T-cell (primary cell): ENCODE results near the gene C16orf54. TPM values are rescaled to one million over a fixed set of nuclear protein-coding genes. Genes with fewer than 3 reads are reported as not detected.
A peak's percentile ranks its signal among the peaks of the same experiment; 100 is the strongest.
"Not testable (repeated sequence)": the region's sequence is repeated elsewhere in the genome, so short reads cannot be mapped to it uniquely, and the experiment has no call there.

Source experiments
- ATAC-seq, 4 experiments: fragments of 200-7000 bp in 3 of 4; fragments of 150-1000 bp in 1 of 4; cut with Tn5 transposase; replicated peaks in 1 of 4; 1 replicate in 3 of 4; 2 replicates in 1 of 4; pipeline ENCODE4 v1.10.0; 2021; ENCODE audit warnings: moderate library complexity in 3 of 4, mild to moderate bottlenecking in 2 of 4, moderate number of reproducible peaks in 1 of 4
- CTCF ChIA-PET, 2 donors: fragments of 300-600 bp; sonication (Branson Sonifier 250); formaldehyde crosslinking; loops; one replicate each; lab custom pipeline; 2022; ENCODE audit warnings: antibody characterized with exemption in 2 of 2; lab: Charles Lee
- POLR2A ChIA-PET, 2 donors: fragments of 300-600 bp; sonication (Branson Sonifier 250); formaldehyde crosslinking; loops; one replicate each; lab custom pipeline; 2022; ENCODE audit warnings: antibody characterized with exemption in 2 of 2; lab: Charles Lee
- DNase-seq, 35 experiments: peaks; one replicate each; pipeline versions ENCODE4 v3.0.0 to v3.0.0-alpha.2; 2013 to 2023
- H3K27ac ChIP-seq: one replicate; pipeline ENCODE4 v1.5.1; 2013; ENCODE audit warnings: low read length
- H3K27me3 ChIP-seq, 2 experiments: replicated peaks in 1 of 2; 1 replicate in 1 of 2; 2 replicates in 1 of 2; pipeline versions ENCODE4 v1.6.1 to v1.7.0; 2013; ENCODE audit warnings: low read length in 1 of 2, mixed read lengths in 1 of 2; ENCODE audit not compliant: control insufficient read depth in 2 of 2, insufficient read depth in 2 of 2; ENCODE audit errors: extremely low read depth in 1 of 2
- H3K36me3 ChIP-seq, 2 donors: 1 replicate in 1 of 2; 2 replicates in 1 of 2; pipeline versions ENCODE4 v1.6.1 to v1.7.0; 2013; ENCODE audit warnings: low read length in 1 of 2; ENCODE audit not compliant: control insufficient read depth in 2 of 2, insufficient read depth in 1 of 2; ENCODE audit errors: extremely low read depth in 1 of 2
- H3K4me1 ChIP-seq, 2 experiments: 1 replicate in 1 of 2; 2 replicates in 1 of 2; pipeline versions ENCODE4 v1.6.1 to v1.7.0; 2013; ENCODE audit warnings: low read length in 2 of 2, mixed read lengths in 1 of 2; ENCODE audit not compliant: insufficient read depth in 2 of 2, control insufficient read depth in 1 of 2; ENCODE audit errors: extremely low read depth in 1 of 2
- H3K4me3 ChIP-seq, 2 donors: 1 replicate in 1 of 2; 2 replicates in 1 of 2; pipeline versions ENCODE4 v1.5.1 to v1.7.0; 2013; ENCODE audit warnings: mild to moderate bottlenecking in 2 of 2, low read length in 1 of 2, moderate library complexity in 1 of 2; ENCODE audit not compliant: control insufficient read depth in 1 of 2; ENCODE audit errors: extremely low read depth in 1 of 2
- H3K9me3 ChIP-seq: 2 replicates; pipeline ENCODE4 v1.7.0; 2013
- H3K27ac Mint-ChIP-seq, 2 donors: one replicate each; pipeline ENCODE4 v1.8.0; 2020 to 2021; ENCODE audit warnings: mild to moderate bottlenecking in 2 of 2, mixed read lengths in 2 of 2
- H3K27me3 Mint-ChIP-seq, 2 donors: one replicate each; pipeline ENCODE4 v1.8.0; 2021 to 2022; ENCODE audit warnings: mixed read lengths in 2 of 2
- H3K36me3 Mint-ChIP-seq: one replicate; pipeline ENCODE4 v1.8.0; 2021; ENCODE audit warnings: mixed read lengths
- H3K4me1 Mint-ChIP-seq, 3 donors: one replicate each; pipeline ENCODE4 v1.8.0; 2020 to 2022; ENCODE audit warnings: mixed read lengths in 3 of 3, mild to moderate bottlenecking in 1 of 3
- H3K4me3 Mint-ChIP-seq, 3 donors: one replicate each; pipeline ENCODE4 v1.8.0; 2020 to 2022; ENCODE audit warnings: mild to moderate bottlenecking in 3 of 3, mixed read lengths in 3 of 3, moderate library complexity in 3 of 3
- H3K9me3 Mint-ChIP-seq, 3 donors: one replicate each; pipeline ENCODE4 v1.8.0; 2020 to 2022; ENCODE audit warnings: mixed read lengths in 3 of 3
- WGBS: methylation state at CpG from one replicate; pipeline ENCODE4 v1.1.5; 2013; ENCODE audit warnings: missing lambda C conversion rate; ENCODE audit not compliant: insufficient coverage; 5-methylcytosine and 5-hydroxymethylcytosine counted together
- total RNA-seq, 35 experiments: library from RNA in 6 of 35; stranded (reverse) in 6 of 35; fragments of 120-200 nt in 1 of 35; gene quantifications; one replicate each; pipeline versions ENCODE4 v1.2.1 to v1.2.4 and lab custom pipeline; 2013 to 2026

The C16orf54 gene, protein sequence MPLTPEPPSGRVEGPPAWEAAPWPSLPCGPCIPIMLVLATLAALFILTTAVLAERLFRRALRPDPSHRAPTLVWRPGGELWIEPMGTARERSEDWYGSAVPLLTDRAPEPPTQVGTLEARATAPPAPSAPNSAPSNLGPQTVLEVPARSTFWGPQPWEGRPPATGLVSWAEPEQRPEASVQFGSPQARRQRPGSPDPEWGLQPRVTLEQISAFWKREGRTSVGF
- 100 to 1,000 TPM; 122 to 194 (median 142) TPM for total RNA-seq
- total RNA-seq (2013) = 172 TPM
- total RNA-seq (lab: John Stamatoyannopoulos, UW) = 9.4 to 753 (median 221) reads per million in 29 experiments

DNA sequence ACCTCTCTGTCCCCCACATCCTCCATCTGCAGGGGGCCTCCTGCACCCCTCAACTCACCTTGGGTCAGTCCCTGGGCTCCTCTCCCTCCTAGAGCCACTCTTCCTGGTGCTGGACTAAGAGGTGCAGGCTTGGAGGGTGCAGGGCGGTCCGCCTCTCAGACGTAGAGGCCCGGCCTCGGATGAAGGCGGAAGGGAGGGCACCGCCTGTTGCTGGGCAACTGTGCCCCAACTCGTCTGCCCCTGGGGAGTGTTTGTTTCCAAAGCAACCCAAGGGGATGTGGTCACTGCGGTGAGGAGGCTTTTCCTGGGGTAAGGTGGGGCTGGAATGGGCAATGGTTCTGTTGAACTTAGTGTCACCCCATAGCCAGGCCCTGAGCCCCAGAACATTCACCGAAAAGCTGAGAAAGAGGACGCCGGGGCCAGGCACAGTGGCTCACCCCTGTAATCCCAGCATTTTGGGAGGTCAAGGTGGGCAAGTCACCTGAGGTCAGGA is at the start of gene C16orf54:
Gene C16orf54 (minus strand): TSS at position 138 of the 493 bp plus-strand sequence. CDS start 1,039 bp downstream, outside the sequence.
- Mint-ChIP-seq H3K4me1 (peaks cover 64 to 70% (median 65%) of the 10 kb centered on the region in 3 donors), H3K4me3 (peak within 1 kb of the TSS; percentile 98 to 99 (median 98)), H3K36me3 (peaks cover 52% of the 10 kb centered on the region), H3K9me3 (no peaks in the 10 kb centered on the region), H3K27ac (peak within 1 kb of the TSS; percentile 98 to 99), H3K27me3 (peaks cover 0 to 2% of the 10 kb centered on the region in 2 donors)
- POLR2A ChIA-PET = interaction anchor here (0.6 to 1.0 kb wide), 7 partner anchors 8 to 70 kb away, joined by 3 to 12 read pairs (median 4); partner anchors contain the start of genes KIF22 (in 1 of the 2) and PAGR1 (in 1 of the 2)
- ATAC-seq (peak; percentile 83 to 89 (median 86)), DNase-seq (peak; percentile 86 to 97 (median 94))
- H3K4me3 ChIP-seq = peak within 1 kb of the TSS; percentile 80 to 94
- CTCF ChIA-PET = interaction anchor here (0.6 to 3.3 kb wide), 4 partner anchors 44 to 70 kb away, joined by 3 to 15 read pairs (median 10); partner anchors contain the start of genes KIF22 (in 1 of the 2) and PAGR1 (in 1 of the 2)
- H3K36me3 ChIP-seq = peaks cover 12 to 44% of the 10 kb centered on the region in 2 donors
- no peaks in the 10 kb centered on the region for H3K9me3 ChIP-seq
- 0% methylated on average over 9 of the region's 12 CpGs for WGBS
- H3K4me1 ChIP-seq = peaks cover 44 to 74% of the 10 kb centered on the region in 2 experiments
- H3K27ac ChIP-seq = peak within 1 kb of the TSS; percentile 98
- no peaks in the 10 kb centered on the region for H3K27me3 ChIP-seq

DNA sequence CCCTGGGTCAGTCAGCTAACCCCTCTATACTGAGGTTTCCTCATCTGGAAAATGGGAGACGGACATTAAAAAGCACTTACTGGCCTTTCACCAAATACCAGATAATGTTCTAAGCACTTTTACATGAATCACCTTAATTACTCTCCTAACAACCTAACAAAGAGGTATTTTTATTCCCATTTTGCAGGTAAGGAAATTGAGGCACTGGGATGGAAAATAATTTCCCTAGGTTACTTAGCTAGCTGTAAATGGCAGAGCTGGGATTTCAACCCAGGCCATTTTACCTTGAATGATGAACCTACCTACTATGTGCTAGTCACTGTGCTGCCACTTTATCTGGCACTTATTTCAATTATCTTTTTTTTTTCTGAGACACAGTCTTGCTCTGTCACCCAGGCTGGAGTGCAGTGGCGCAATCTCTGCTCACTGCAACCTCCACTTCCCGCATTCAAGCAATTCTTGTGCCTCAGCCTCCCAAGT is 48.5 kb upstream of the C16orf54 start:
- CTCF ChIA-PET = interaction anchor here in 1 of 2 donors (0.7 kb wide), 1 partner anchor 82 kb away, joined by 3 read pairs; no protein-coding TSS in a partner anchor
- Mint-ChIP-seq H3K36me3 (peaks cover 33% of the 10 kb centered on the region), H3K4me3 (no peak overlapping the region)

DNA sequence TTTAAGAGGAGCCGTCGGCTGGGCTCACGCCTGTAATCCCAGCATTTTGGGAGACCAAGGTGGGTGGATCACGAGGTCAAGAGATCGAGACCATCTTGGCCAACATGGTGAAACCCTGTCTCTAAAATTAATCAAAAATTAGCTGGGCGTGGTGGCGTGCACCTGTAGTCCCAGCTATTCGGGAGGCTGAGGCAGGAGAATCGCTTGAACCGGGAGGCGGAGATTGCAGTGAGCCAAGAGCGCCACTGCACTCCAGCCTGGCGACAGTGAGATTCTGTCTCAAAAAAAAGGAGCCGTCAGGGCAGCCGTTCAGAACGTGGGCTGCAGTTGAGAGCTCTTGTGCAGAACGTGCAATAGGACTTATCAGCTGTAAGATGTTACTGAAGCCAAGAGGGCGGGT is 47.4 kb upstream of the C16orf54 start:
- H3K9me3 ChIP-seq, ATAC-seq, H3K27me3 Mint-ChIP-seq, H3K27ac ChIP-seq, H3K4me3 ChIP-seq, H3K27ac Mint-ChIP-seq, DNase-seq, H3K27me3 ChIP-seq, CTCF ChIA-PET, H3K9me3 Mint-ChIP-seq: not testable (repeated sequence)
- peaks cover 41 to 48% (median 47%) of the 10 kb centered on the region in 3 donors for H3K4me1 Mint-ChIP-seq
- peaks cover 5 to 18% of the 10 kb centered on the region in 2 donors for H3K36me3 ChIP-seq
- peaks cover 13 to 36% of the 10 kb centered on the region in 2 experiments for H3K4me1 ChIP-seq
- peak overlapping the region in 1 of 3 donors; percentile 93 for H3K4me3 Mint-ChIP-seq
- POLR2A ChIA-PET = interaction anchor here in 1 of 2 donors (0.7 kb wide), 1 partner anchor 38 kb away, joined by 3 read pairs; no protein-coding TSS in a partner anchor
- 96% methylated on average over 15 of the region's 18 CpGs for WGBS
- peaks cover 25% of the 10 kb centered on the region for H3K36me3 Mint-ChIP-seq

More for the DNA sequence above, 48.5 kb upstream of the C16orf54 start:
- ATAC-seq (no peak), DNase-seq (no peak)
- H3K4me1 Mint-ChIP-seq = peaks cover 39 to 47% (median 44%) of the 10 kb centered on the region in 3 donors
- Histone ChIP-seq H3K4me1 (peaks cover 13 to 36% of the 10 kb centered on the region in 2 experiments), H3K36me3 (peaks cover 5 to 29% of the 10 kb centered on the region in 2 donors), H3K9me3 (no peaks in the 10 kb centered on the region), H3K4me3 (no peak overlapping the region), H3K27ac (no peak overlapping the region), H3K27me3 (no peaks in the 10 kb centered on the region)
- 100% methylated on average over 2 of the region's 3 CpGs for WGBS
- H3K27me3 Mint-ChIP-seq = no peaks in the 10 kb centered on the region
- H3K9me3 Mint-ChIP-seq = no peaks in the 10 kb centered on the region
- no peak overlapping the region for H3K27ac Mint-ChIP-seq
- POLR2A ChIA-PET = interaction anchor here (0.6 to 0.7 kb wide), 2 partner anchors 13 to 147 kb away, joined by 3 read pairs; no protein-coding TSS in a partner anchor

DNA sequence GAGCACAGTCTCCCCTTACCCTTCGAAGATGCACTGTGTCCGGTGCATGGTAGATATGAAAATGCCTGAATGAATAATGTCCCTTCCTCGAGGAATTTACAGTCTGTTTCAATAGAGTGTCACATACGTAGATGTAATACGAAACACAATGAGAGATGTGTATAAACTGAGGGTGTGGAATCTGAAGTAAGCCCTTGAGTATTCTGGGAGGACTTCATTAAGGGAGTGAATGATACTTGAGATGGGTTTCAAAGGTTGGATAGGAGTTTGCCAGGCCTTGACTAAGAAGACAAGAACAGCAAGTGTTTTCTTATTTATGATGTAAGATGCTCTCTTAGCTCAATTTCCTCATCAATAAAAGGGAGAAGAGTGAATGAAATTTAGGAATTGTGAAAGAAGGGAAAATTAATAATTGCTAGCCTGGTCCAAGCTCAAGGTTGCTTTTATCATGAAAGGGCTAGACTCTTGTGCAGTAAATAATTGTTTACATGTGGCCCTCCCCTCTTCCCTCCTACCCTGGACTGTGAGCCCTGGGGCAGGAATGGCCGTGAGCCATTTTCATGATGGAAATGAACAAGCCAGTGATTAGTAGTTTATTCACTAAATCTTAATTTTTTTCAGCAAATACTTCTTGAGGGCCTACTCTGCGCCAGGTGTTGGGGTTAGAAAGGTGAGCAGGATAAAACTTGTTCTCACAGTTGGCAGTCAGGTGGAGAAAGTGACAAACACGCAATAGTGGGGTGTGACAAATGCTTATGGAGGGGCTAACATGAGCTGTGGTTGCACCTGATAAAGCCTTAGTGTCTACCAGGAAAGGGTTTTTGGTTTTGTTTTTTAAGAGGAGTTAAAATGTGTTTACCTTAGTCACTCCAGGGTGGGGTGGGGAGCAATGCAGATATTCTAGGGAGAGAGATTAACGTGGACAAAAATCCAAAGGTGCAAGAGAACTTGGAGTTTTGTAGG is 46.3 kb upstream of the C16orf54 start:
- H3K27me3 Mint-ChIP-seq = no peaks in the 10 kb centered on the region
- no peak for DNase-seq
- Histone ChIP-seq H3K4me1 (peaks cover 13 to 36% of the 10 kb centered on the region in 2 experiments), H3K4me3 (peak overlapping the region; percentile 84 to 94), H3K36me3 (peaks cover 5 to 9% of the 10 kb centered on the region in 2 donors), H3K27ac (peak overlapping the region; percentile 69), H3K27me3 (no peaks in the 10 kb centered on the region), H3K9me3 (no peaks in the 10 kb centered on the region)
- CTCF ChIA-PET = interaction anchor here (0.5 to 1.5 kb wide), 5 partner anchors 10 to 101 kb away, joined by 3 to 5 read pairs (median 4); partner anchors contain the start of gene PAGR1 (in 1 of the 2)
- H3K27ac Mint-ChIP-seq = peak overlapping the region; percentile 98 to 99
- no peaks in the 10 kb centered on the region for H3K9me3 Mint-ChIP-seq
- H3K36me3 Mint-ChIP-seq = peaks cover 17% of the 10 kb centered on the region
- H3K4me1 Mint-ChIP-seq = peaks cover 44 to 48% (median 47%) of the 10 kb centered on the region in 3 donors
- POLR2A ChIA-PET = interaction anchor here in 1 of 2 donors (0.7 kb wide), 1 partner anchor 11 kb away, joined by 3 read pairs; no protein-coding TSS in a partner anchor
- H3K4me3 Mint-ChIP-seq = peak overlapping the region; percentile 93 to 98 (median 98)
- WGBS = 38% methylated on average over 3 of the region's 9 CpGs
- ATAC-seq = no peak

DNA sequence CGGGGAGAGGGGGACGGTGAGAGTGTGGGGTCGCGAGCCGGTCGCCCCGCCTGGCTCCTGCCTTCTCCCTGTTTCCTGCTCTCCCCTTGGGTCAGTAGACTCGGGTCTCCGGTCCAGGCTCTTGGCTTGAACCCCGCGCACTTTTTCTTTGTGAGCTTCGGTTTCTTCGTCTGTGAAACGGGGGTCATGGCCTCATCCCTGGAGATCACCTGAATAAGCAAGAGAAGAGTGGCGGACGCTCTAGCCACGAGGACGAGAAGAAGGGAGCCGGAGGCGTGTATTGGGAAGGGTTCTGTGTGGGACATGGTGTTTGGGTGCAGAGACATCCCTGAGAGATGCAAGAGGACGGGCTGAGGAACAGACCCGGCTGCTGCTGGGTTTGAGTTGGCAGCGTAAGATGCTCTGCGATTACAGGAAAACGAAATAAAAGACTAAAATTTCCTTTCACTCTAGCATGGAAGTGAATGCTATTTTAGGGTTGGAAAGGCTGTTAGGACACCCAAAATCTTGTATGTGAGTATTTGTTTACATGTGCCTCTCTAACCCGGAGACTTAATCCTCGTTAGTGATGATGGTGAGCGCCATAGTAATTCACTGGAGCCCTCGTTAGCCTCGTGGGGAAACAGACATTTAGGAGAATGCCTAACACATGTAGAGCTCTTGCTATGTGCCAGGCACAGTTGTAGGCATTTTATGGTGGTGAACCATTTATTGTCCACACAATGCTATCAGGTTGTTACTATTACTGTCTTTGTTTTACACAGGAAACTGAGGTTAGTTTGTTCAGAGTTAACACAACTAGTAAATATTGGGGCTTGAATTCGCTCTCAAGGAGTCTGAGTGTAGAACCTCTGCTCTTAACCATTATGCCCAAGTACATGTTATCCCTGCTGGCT is 45.4 kb upstream of the C16orf54 start:
- Mint-ChIP-seq H3K4me3 (peak overlapping the region; percentile 93 to 98 (median 98)), H3K36me3 (peaks cover 12% of the 10 kb centered on the region), H3K27ac (peak overlapping the region; percentile 98 to 99), H3K4me1 (peaks cover 42 to 47% (median 46%) of the 10 kb centered on the region in 3 donors), H3K9me3 (no peaks in the 10 kb centered on the region), H3K27me3 (no peaks in the 10 kb centered on the region)
- Histone ChIP-seq H3K36me3 (peaks cover under 1 to 5% of the 10 kb centered on the region in 2 donors), H3K4me1 (peaks cover 13 to 38% of the 10 kb centered on the region in 2 experiments), H3K27ac (peak overlapping the region; percentile 69), H3K9me3 (no peaks in the 10 kb centered on the region), H3K4me3 (peak overlapping the region; percentile 84 to 94), H3K27me3 (no peaks in the 10 kb centered on the region)
- DNase-seq (peak in 1 of 35 experiments; percentile 6), ATAC-seq (peak in 2 of 4 experiments; percentile 3 to 12)
- WGBS = 0% methylated on average over 18 of the region's 31 CpGs
- CTCF ChIA-PET = interaction anchor here (0.5 to 2.6 kb wide), 14 partner anchors 11 to 840 kb away, joined by 3 to 14 read pairs (median 4); partner anchors contain the start of genes C16orf54 (in 1 of the 2), MVP (in 1 of the 2), NFATC2IP (in 1 of the 2) and PAGR1 (in 1 of the 2)
- POLR2A ChIA-PET = interaction anchor here (0.6 to 1.6 kb wide), 5 partner anchors 13 to 53 kb away, joined by 3 to 7 read pairs (median 4); partner anchors contain the start of gene PAGR1 (in 1 of the 2)
